ENCODE measurements around the gene CACNA1C. TPM values are rescaled to one million over a fixed set of nuclear protein-coding genes. Genes with fewer than 3 reads are reported as not detected.

CACNA1C gene
- total RNA-seq, 1 experiment from 2014 or later = 1.1 TPM

DNA sequence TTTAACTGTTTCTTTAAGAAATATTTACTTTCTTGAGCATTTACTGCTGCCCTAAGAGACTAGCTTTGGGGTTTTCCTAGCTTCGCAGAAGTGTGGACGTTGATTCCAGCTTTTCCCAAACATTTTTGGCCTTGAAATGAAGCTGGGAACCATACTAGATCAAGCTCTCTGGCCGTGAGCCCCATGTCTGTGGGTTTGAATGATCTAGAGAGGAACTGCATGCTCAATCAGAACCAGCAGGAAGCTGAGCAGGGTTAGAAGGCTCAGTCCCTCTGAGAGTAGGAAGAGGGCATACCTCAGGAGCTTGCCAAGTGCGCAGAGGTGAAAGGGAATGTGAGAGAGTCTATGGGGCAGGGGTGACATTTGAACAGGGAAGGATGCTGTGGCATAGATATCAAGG is 292.1 kb downstream of the CACNA1C start:
- Mint-ChIP-seq H3K27ac (peak overlapping the region in 1 of 3 experiments; percentile 3; a peak in 1 of 7 replicates), H3K4me3 (no peak overlapping the region), H3K36me3 (ENCODE audit: insufficient read depth in 1 of 3, low read depth in 3 of 3) (no peaks in the 10 kb centered on the region; a peak in 1 of 7 replicates), H3K9me3 (no peaks in the 10 kb centered on the region), H3K4me1 (peaks cover 35 to 37% of the 10 kb centered on the region in 2 experiments), H3K27me3 (ENCODE audit: low read depth) (no peaks in the 10 kb centered on the region; the same call in 1 of the 2 replicates)
- no peak overlapping the region for H2BK12ac ChIP-seq (ENCODE audit: insufficient read length, low read depth, low read length)
- no peaks in the 10 kb centered on the region for H3K79me2 ChIP-seq (ENCODE audit: insufficient read depth, low read length)
- no peak overlapping the region for H2AFZ ChIP-seq (ENCODE audit: low read length)
- H4K91ac ChIP-seq (ENCODE audit: insufficient read length, low read depth, low read length) = no peak overlapping the region
- H3K18ac ChIP-seq (ENCODE audit: insufficient read length, low read depth, low read length) = no peak overlapping the region
- no peak overlapping the region for H3K4ac ChIP-seq (ENCODE audit: low read depth, low read length)
- H3K79me1 ChIP-seq (ENCODE audit: insufficient read depth, low read depth, low read length, poor library complexity, severe bottlenecking) = no peaks in the 10 kb centered on the region
- H3K4me2 ChIP-seq (ENCODE audit: insufficient read depth, insufficient read length, low read length) = no peak overlapping the region
- H3T11ph ChIP-seq (ENCODE audit: low read length) = no peak overlapping the region
- no peak overlapping the region for H3K56ac ChIP-seq (ENCODE audit: insufficient read length, low read depth, low read length)
- H3K23ac ChIP-seq (ENCODE audit: insufficient read length, low read depth, low read length) = no peak overlapping the region
- H4K20me1 ChIP-seq (ENCODE audit: control insufficient read depth, insufficient read depth, insufficient read length) = no peaks in the 10 kb centered on the region
- no peak overlapping the region for H3K27ac ChIP-seq (ENCODE audit: insufficient read length, low read depth, low read length)
- H3K23me2 ChIP-seq (ENCODE audit: insufficient read length, low read depth, low read length, poor library complexity, severe bottlenecking) = no peaks in the 10 kb centered on the region
- H2BK20ac ChIP-seq (ENCODE audit: low read depth, low read length, poor library complexity, severe bottlenecking) = no peak overlapping the region
- no peak for DNase-seq
- no peak overlapping the region for H2BK120ac ChIP-seq (ENCODE audit: low read depth, low read length, poor library complexity, severe bottlenecking)
- H3K9ac ChIP-seq (ENCODE audit: extremely low read depth, insufficient read length, low read length) = no peak overlapping the region
- TF ChIP-seq, protein P1, sequence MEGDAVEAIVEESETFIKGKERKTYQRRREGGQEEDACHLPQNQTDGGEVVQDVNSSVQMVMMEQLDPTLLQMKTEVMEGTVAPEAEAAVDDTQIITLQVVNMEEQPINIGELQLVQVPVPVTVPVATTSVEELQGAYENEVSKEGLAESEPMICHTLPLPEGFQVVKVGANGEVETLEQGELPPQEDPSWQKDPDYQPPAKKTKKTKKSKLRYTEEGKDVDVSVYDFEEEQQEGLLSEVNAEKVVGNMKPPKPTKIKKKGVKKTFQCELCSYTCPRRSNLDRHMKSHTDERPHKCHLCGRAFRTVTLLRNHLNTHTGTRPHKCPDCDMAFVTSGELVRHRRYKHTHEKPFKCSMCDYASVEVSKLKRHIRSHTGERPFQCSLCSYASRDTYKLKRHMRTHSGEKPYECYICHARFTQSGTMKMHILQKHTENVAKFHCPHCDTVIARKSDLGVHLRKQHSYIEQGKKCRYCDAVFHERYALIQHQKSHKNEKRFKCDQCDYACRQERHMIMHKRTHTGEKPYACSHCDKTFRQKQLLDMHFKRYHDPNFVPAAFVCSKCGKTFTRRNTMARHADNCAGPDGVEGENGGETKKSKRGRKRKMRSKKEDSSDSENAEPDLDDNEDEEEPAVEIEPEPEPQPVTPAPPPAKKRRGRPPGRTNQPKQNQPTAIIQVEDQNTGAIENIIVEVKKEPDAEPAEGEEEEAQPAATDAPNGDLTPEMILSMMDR (conservative IDR thresholded peaks at IDR 0.05) = no peak
- peaks cover 15% of the 10 kb centered on the region; the same call in 1 of the 2 replicates for H3K4me1 ChIP-seq (ENCODE audit: insufficient read depth, low read length)
- no peak overlapping the region for H2BK15ac ChIP-seq (ENCODE audit: low read depth, low read length)
- no peaks in the 10 kb centered on the region for H3K9me3 ChIP-seq (ENCODE audit: control insufficient read depth, low read depth, low read length)
- no CpG with 5 or more reads among the region's 4 CpGs for WGBS (ENCODE audit: extremely low coverage, insufficient read length, low lambda C conversion rate)
- H2AK5ac ChIP-seq (ENCODE audit: insufficient read length, low read length) = no peak overlapping the region
- H3K27me3 ChIP-seq (ENCODE audit: insufficient read depth, low read length) = no peaks in the 10 kb centered on the region
- H3K14ac ChIP-seq (ENCODE audit: insufficient read depth, low read length) = no peak overlapping the region
- no peak overlapping the region for H4K5ac ChIP-seq (ENCODE audit: insufficient read length, low read depth, low read length)
- no peak overlapping the region for H4K8ac ChIP-seq (replicated peaks; ENCODE audit: insufficient read length, low read depth, low read length)
- no peak overlapping the region for H2BK5ac ChIP-seq (ENCODE audit: insufficient read length, low read length)

Data from H9 (cell line).